ENCODE results near the gene AMPD2. TPM values are rescaled to one million over a fixed set of nuclear protein-coding genes. Genes with fewer than 3 reads are reported as not detected.

AMPD2 gene
- total RNA-seq, 1 experiment from 2014 or later, result 69.9 TPM

- no peak overlapping the region for H2AFZ ChIP-seq (ENCODE audit: low read depth, low read length, poor library complexity, severe bottlenecking)
- peak; percentile 2; the same call in 1 of the 2 replicates for ATAC-seq
- ChIA-PET RAD21 (ENCODE audit: low non-redundant PET in 1 of 2, low total read pairs in 2 of 2, uncharacterized antibody in 2 of 2, unreplicated experiment in 2 of 2) (interaction anchor here (0.6 to 2.4 kb wide), 12 partner anchors 9 to 345 kb away, joined by 3 to 11 read pairs (median 5); partner anchors contain the start of genes AHCYL1 (in 2 of the 2) and GNAI3 (in 1 of the 2)), POLR2A (interaction anchor here (0.6 to 1.8 kb wide), 5 partner anchors 10 to 136 kb away, joined by 3 to 8 read pairs (median 4); partner anchors contain the start of gene GNAI3), CTCF (interaction anchor here (0.6 to 4.0 kb wide), 24 partner anchors 9 to 466 kb away, joined by 3 to 73 read pairs (median 6); partner anchors contain the start of genes AHCYL1, GNAI3 and GSTM4)
- H3K79me2 ChIP-seq (ENCODE audit: insufficient read depth, low read length), result no peaks in the 10 kb centered on the region
- TF ChIP-seq, protein P1, sequence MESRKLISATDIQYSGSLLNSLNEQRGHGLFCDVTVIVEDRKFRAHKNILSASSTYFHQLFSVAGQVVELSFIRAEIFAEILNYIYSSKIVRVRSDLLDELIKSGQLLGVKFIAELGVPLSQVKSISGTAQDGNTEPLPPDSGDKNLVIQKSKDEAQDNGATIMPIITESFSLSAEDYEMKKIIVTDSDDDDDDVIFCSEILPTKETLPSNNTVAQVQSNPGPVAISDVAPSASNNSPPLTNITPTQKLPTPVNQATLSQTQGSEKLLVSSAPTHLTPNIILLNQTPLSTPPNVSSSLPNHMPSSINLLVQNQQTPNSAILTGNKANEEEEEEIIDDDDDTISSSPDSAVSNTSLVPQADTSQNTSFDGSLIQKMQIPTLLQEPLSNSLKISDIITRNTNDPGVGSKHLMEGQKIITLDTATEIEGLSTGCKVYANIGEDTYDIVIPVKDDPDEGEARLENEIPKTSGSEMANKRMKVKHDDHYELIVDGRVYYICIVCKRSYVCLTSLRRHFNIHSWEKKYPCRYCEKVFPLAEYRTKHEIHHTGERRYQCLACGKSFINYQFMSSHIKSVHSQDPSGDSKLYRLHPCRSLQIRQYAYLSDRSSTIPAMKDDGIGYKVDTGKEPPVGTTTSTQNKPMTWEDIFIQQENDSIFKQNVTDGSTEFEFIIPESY (IDR thresholded peaks at IDR 0.05; ENCODE audit: extremely low read depth, insufficient replicate concordance, low read length), result no peak
- TF ChIP-seq SIN3A (IDR thresholded peaks at IDR 0.05; ENCODE audit: low read depth), result no peak
- H3K4me3 ChIP-seq (replicated peaks in 1 of 2; ENCODE audit: low read depth in 1 of 2, low read length in 2 of 2), result no peak overlapping the region
- H3K4me1 ChIP-seq (ENCODE audit: control insufficient read depth in 1 of 2, insufficient read depth in 2 of 2, low read length in 2 of 2), result peaks cover 14 to 29% of the 10 kb centered on the region in 2 experiments
- intact Hi-C loops (cut with micrococcal nuclease), result loop anchor here (1.0 to 2.0 kb wide), 2 partner anchors 93 to 133 kb away; no protein-coding TSS in a partner anchor
- H3K9me2 ChIP-seq (ENCODE audit: insufficient read depth), result no peaks in the 10 kb centered on the region
- H3K4me2 ChIP-seq (ENCODE audit: low read length), result no peak overlapping the region
- no peaks in the 10 kb centered on the region for H3K9me3 ChIP-seq (ENCODE audit: control insufficient read depth in 1 of 2, insufficient read depth in 1 of 2, low read depth in 1 of 2, low read length in 2 of 2)
- no peaks in the 10 kb centered on the region for H3K27me3 ChIP-seq (ENCODE audit: insufficient read depth, low read length)
- H3K27ac ChIP-seq (ENCODE audit: low read depth, low read length), result no peak overlapping the region
- no peaks in the 10 kb centered on the region for H3K36me3 ChIP-seq (ENCODE audit: control insufficient read depth in 1 of 2, insufficient read depth in 2 of 2, low read length in 2 of 2)
- H3K9ac ChIP-seq (ENCODE audit: low read length), result no peak overlapping the region
- no peak for DNase-seq (ENCODE audit: low read depth, low spot score)
- H4K20me1 ChIP-seq (ENCODE audit: insufficient read depth), result no peaks in the 10 kb centered on the region
- BruUV-seq (replicated peaks), result no TSS peak
These were observed 20.2 kb downstream of the AMPD2 start for GRCh38 chr1:109639841-109640184.

DNA sequence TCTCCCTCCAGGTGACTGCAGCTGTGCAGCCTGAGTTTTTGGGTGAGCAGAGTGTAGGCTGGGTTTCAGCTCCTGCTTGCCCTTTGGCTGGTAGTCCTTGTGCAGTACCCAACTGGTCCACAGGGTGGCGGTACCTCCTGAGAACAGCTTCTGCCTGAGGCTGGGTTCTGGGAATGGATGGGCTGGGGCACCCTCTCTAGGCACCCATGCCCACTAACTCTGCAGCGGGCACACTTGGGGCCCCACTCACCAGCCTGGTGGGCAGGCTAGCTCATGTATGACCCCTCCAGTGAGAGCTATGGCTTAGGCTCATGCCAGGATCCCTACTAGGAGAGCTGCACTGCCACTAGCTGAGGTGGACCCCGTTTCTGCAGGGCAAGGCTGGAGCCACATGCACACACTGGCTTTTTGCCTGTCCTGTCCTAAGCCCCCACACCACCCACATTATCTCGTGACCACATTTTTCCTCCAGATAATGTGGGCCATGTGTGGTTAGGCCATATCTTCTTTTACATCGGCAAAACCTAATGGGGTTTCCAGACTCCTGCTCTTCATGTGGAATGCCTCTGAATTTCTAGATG is 20.7 kb downstream of the AMPD2 start:
- H3K9me3 ChIP-seq (ENCODE audit: control insufficient read depth in 1 of 2, insufficient read depth in 1 of 2, low read depth in 1 of 2, low read length in 2 of 2), result no peaks in the 10 kb centered on the region
- no peaks in the 10 kb centered on the region for H4K20me1 ChIP-seq (ENCODE audit: insufficient read depth)
- no peak overlapping the region for H3K4me2 ChIP-seq (ENCODE audit: low read length)
- ChIA-PET CTCF (interaction anchor here (0.6 to 4.0 kb wide), 24 partner anchors 9 to 389 kb away, joined by 3 to 73 read pairs (median 6); partner anchors contain the start of genes AHCYL1, GNAI3 and GSTM4), POLR2A (interaction anchor here (0.6 to 1.8 kb wide), 5 partner anchors 9 to 135 kb away, joined by 3 to 8 read pairs (median 4); partner anchors contain the start of gene GNAI3), RAD21 (ENCODE audit: low non-redundant PET in 1 of 2, low total read pairs in 2 of 2, uncharacterized antibody in 2 of 2, unreplicated experiment in 2 of 2) (interaction anchor here (0.6 to 2.4 kb wide), 12 partner anchors 9 to 344 kb away, joined by 3 to 11 read pairs (median 5); partner anchors contain the start of genes AHCYL1 (in 2 of the 2) and GNAI3 (in 1 of the 2))
- no peak overlapping the region for H3K27ac ChIP-seq (ENCODE audit: low read depth, low read length)
- no peaks in the 10 kb centered on the region for H3K27me3 ChIP-seq (ENCODE audit: insufficient read depth, low read length)
- no peak overlapping the region for H3K9ac ChIP-seq (ENCODE audit: low read length)
- no peak overlapping the region for H3K4me3 ChIP-seq (replicated peaks in 1 of 2; ENCODE audit: low read depth in 1 of 2, low read length in 2 of 2)
- TF ChIP-seq FOSL1 (IDR thresholded peaks at IDR 0.05; ENCODE audit: low read depth) (no peak), CTCF (IDR thresholded peaks at IDR 0.05 in 2 of 3, conservative IDR thresholded peaks at IDR 0.05 in 1 of 3; ENCODE audit: borderline replicate concordance in 1 of 3, insufficient read depth in 1 of 3, low read depth in 2 of 3, low read length in 2 of 3) (peak; percentile 75 to 94 (median 89)), RAD21 (IDR thresholded peaks at IDR 0.05; ENCODE audit: low read depth) (peak; percentile 63), ZFX (IDR thresholded peaks at IDR 0.05) (no peak), ELF1 (IDR thresholded peaks at IDR 0.05; ENCODE audit: borderline replicate concordance, low read depth) (no peak), SP1 (IDR thresholded peaks at IDR 0.05; ENCODE audit: low read depth) (no peak)
- TF ChIP-seq, protein P2, sequence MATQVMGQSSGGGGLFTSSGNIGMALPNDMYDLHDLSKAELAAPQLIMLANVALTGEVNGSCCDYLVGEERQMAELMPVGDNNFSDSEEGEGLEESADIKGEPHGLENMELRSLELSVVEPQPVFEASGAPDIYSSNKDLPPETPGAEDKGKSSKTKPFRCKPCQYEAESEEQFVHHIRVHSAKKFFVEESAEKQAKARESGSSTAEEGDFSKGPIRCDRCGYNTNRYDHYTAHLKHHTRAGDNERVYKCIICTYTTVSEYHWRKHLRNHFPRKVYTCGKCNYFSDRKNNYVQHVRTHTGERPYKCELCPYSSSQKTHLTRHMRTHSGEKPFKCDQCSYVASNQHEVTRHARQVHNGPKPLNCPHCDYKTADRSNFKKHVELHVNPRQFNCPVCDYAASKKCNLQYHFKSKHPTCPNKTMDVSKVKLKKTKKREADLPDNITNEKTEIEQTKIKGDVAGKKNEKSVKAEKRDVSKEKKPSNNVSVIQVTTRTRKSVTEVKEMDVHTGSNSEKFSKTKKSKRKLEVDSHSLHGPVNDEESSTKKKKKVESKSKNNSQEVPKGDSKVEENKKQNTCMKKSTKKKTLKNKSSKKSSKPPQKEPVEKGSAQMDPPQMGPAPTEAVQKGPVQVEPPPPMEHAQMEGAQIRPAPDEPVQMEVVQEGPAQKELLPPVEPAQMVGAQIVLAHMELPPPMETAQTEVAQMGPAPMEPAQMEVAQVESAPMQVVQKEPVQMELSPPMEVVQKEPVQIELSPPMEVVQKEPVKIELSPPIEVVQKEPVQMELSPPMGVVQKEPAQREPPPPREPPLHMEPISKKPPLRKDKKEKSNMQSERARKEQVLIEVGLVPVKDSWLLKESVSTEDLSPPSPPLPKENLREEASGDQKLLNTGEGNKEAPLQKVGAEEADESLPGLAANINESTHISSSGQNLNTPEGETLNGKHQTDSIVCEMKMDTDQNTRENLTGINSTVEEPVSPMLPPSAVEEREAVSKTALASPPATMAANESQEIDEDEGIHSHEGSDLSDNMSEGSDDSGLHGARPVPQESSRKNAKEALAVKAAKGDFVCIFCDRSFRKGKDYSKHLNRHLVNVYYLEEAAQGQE (IDR thresholded peaks at IDR 0.05; ENCODE audit: low read depth), result no peak
- intact Hi-C loops (cut with micrococcal nuclease), result loop anchor here (1.0 to 2.0 kb wide), 2 partner anchors 94 to 133 kb away; no protein-coding TSS in a partner anchor
- peaks cover 14 to 29% of the 10 kb centered on the region in 2 experiments for H3K4me1 ChIP-seq (ENCODE audit: control insufficient read depth in 1 of 2, insufficient read depth in 2 of 2, low read length in 2 of 2)
- H3K79me2 ChIP-seq (ENCODE audit: insufficient read depth, low read length), result no peaks in the 10 kb centered on the region
- H3K9me2 ChIP-seq (ENCODE audit: insufficient read depth), result no peaks in the 10 kb centered on the region
- BruUV-seq (replicated peaks), result no TSS peak
- DNase-seq (ENCODE audit: low read depth, low spot score) (no peak), ATAC-seq (peak; percentile 73)
- H2AFZ ChIP-seq (ENCODE audit: low read depth, low read length, poor library complexity, severe bottlenecking), result no peak overlapping the region
- H3K36me3 ChIP-seq (ENCODE audit: control insufficient read depth in 1 of 2, insufficient read depth in 2 of 2, low read length in 2 of 2), result no peaks in the 10 kb centered on the region
